Measurements from ENCODE around the gene VPS33B.

Gene VPS33B

DNA sequence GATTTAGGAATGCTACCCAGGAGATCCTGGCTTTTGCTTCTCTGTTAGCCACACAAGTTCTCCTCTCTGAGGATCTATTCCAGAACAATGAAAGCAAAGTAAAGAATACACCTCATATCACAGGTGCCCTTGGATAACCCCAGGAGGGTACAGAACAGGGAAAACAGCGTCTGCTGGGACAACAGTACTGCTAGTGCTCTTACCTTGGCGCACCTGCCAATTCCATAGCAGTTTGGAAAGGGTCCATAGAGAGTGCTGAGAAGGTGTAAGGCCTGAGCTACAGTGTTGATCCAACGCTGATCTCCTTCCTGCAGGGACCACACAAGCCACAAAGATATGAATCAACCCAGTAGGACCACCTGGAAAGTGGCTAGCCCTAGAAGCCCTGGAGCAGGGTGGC lies 15.1 kb downstream of the VPS33B start:
- TF ChIP-seq EZH2phosphoT487 (conservative IDR thresholded peaks at IDR 0.05; ENCODE audit: low read length): no peak
- TF ChIP-seq, protein P1, sequence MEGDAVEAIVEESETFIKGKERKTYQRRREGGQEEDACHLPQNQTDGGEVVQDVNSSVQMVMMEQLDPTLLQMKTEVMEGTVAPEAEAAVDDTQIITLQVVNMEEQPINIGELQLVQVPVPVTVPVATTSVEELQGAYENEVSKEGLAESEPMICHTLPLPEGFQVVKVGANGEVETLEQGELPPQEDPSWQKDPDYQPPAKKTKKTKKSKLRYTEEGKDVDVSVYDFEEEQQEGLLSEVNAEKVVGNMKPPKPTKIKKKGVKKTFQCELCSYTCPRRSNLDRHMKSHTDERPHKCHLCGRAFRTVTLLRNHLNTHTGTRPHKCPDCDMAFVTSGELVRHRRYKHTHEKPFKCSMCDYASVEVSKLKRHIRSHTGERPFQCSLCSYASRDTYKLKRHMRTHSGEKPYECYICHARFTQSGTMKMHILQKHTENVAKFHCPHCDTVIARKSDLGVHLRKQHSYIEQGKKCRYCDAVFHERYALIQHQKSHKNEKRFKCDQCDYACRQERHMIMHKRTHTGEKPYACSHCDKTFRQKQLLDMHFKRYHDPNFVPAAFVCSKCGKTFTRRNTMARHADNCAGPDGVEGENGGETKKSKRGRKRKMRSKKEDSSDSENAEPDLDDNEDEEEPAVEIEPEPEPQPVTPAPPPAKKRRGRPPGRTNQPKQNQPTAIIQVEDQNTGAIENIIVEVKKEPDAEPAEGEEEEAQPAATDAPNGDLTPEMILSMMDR (IDR thresholded peaks at IDR 0.05; ENCODE audit: insufficient read depth, low read length, poor library complexity, severe bottlenecking): no peak
- H3K4me2 ChIP-seq (ENCODE audit: low read depth, low read length, poor library complexity, severe bottlenecking): no peak overlapping the region
- H3K9me3 ChIP-seq (ENCODE audit: insufficient read depth, low read length): no peaks in the 10 kb centered on the region
- H3K27ac ChIP-seq (ENCODE audit: low read depth, low read length): no peak overlapping the region
- no peak overlapping the region for H3K4me3 ChIP-seq (ENCODE audit: insufficient read depth, low read length, poor library complexity, severe bottlenecking)
- no peaks in the 10 kb centered on the region for H4K20me1 ChIP-seq (ENCODE audit: low read depth, low read length)
- H3K9me2 ChIP-seq (replicated peaks; ENCODE audit: insufficient read depth, low read length): no peaks in the 10 kb centered on the region
- no peaks in the 10 kb centered on the region for H3F3A ChIP-seq (ENCODE audit: insufficient read depth)
- H3K79me2 ChIP-seq (ENCODE audit: insufficient read depth, low read length): no peaks in the 10 kb centered on the region
- H2AFZ ChIP-seq (ENCODE audit: low read depth, low read length, severe bottlenecking): no peak overlapping the region
- no peak overlapping the region for H3K9ac ChIP-seq (ENCODE audit: low read length)
- H3K27me3 ChIP-seq (ENCODE audit: low read length): no peaks in the 10 kb centered on the region
- H3K36me3 ChIP-seq (ENCODE audit: low read length): no peaks in the 10 kb centered on the region; the same call in 1 of the 2 replicates

DNA sequence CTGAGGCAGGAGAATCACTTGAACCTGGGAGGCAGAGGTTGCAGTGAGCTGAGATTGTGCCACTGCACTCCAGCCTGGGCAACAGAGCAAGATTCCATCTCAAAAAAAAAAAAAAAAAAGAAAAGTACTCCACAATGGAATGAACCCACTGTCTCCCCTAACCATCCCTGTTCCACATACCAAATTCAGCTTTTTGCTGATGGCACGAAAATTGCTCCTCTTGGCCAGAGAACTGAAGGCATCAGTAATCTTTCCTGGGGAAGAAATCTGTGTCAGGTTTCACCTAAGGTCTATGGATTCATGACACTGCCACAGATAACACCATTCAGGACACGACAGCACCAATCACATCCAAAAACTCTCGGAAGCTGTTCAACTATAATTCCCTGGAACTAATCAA lies 21.2 kb downstream of the VPS33B start:
- Histone ChIP-seq H3K27ac (ENCODE audit: low read depth, low read length) (no peak overlapping the region), H3K9me3 (ENCODE audit: insufficient read depth, low read length) (no peaks in the 10 kb centered on the region), H3K9me2 (replicated peaks; ENCODE audit: insufficient read depth, low read length) (no peaks in the 10 kb centered on the region), H3K9ac (ENCODE audit: low read length) (no peak overlapping the region), H4K20me1 (ENCODE audit: low read depth, low read length) (no peaks in the 10 kb centered on the region), H3K36me3 (ENCODE audit: low read length) (no peaks in the 10 kb centered on the region), H2AFZ (ENCODE audit: low read depth, low read length, severe bottlenecking) (no peak overlapping the region), H3K79me2 (ENCODE audit: insufficient read depth, low read length) (peaks cover 3% of the 10 kb centered on the region), H3K27me3 (ENCODE audit: low read length) (no peaks in the 10 kb centered on the region), H3K4me3 (ENCODE audit: insufficient read depth, low read length, poor library complexity, severe bottlenecking) (no peak overlapping the region), H3F3A (ENCODE audit: insufficient read depth) (no peaks in the 10 kb centered on the region), H3K4me2 (ENCODE audit: low read depth, low read length, poor library complexity, severe bottlenecking) (no peak overlapping the region)
- TF ChIP-seq, protein P1 (IDR thresholded peaks at IDR 0.05; ENCODE audit: insufficient read depth, low read length, poor library complexity, severe bottlenecking): no peak
- no peak for TF ChIP-seq EZH2phosphoT487 (conservative IDR thresholded peaks at IDR 0.05; ENCODE audit: low read length)

DNA sequence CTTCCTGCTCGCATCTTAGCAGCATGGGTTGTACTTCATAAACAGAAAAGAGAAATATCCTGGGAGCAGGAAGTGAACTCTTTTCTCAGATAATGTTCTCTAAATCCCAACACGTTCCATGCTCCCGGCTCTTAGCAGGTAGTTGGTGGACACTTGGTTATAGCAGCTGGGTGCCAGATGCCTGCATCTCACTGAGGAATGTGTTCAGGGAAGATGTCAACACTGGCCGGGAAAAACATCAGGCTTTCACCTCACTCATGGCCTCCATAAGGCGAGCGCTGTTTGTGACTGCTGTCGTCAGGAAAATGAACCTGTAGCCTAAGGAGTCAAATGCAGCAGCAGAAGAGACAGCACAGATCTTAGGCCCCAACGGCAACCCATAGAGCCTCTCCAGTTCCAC lies 23.7 kb downstream of the VPS33B start:
- Histone ChIP-seq H3K4me2 (ENCODE audit: low read depth, low read length, poor library complexity, severe bottlenecking) (no peak overlapping the region), H3K27ac (ENCODE audit: low read depth, low read length) (no peak overlapping the region), H3K9me2 (replicated peaks; ENCODE audit: insufficient read depth, low read length) (no peaks in the 10 kb centered on the region), H2AFZ (ENCODE audit: low read depth, low read length, severe bottlenecking) (no peak overlapping the region), H3K36me3 (ENCODE audit: low read length) (no peaks in the 10 kb centered on the region), H3K79me2 (ENCODE audit: insufficient read depth, low read length) (peaks cover 24% of the 10 kb centered on the region), H3K4me3 (ENCODE audit: insufficient read depth, low read length, poor library complexity, severe bottlenecking) (no peak overlapping the region), H3K9ac (ENCODE audit: low read length) (no peak overlapping the region), H3F3A (ENCODE audit: insufficient read depth) (no peaks in the 10 kb centered on the region), H4K20me1 (ENCODE audit: low read depth, low read length) (no peaks in the 10 kb centered on the region), H3K9me3 (ENCODE audit: insufficient read depth, low read length) (no peaks in the 10 kb centered on the region), H3K27me3 (ENCODE audit: low read length) (no peaks in the 10 kb centered on the region)
- no peak for TF ChIP-seq EZH2phosphoT487 (conservative IDR thresholded peaks at IDR 0.05; ENCODE audit: low read length)
- TF ChIP-seq, protein P1 (IDR thresholded peaks at IDR 0.05; ENCODE audit: insufficient read depth, low read length, poor library complexity, severe bottlenecking): no peak

Data from SU-DHL-6 (cell line).